GM19043 (cell line): ENCODE data around the gene ADAMTS20.

Experiments used
- ATAC-seq: cut with Tn5 transposase; IDR thresholded peaks from one replicate; pipeline ENCODE4 v1.9.1; 2021; ENCODE audit warnings: low read depth; ENCODE audit not compliant: unreplicated experiment

The ADAMTS20 gene

DNA sequence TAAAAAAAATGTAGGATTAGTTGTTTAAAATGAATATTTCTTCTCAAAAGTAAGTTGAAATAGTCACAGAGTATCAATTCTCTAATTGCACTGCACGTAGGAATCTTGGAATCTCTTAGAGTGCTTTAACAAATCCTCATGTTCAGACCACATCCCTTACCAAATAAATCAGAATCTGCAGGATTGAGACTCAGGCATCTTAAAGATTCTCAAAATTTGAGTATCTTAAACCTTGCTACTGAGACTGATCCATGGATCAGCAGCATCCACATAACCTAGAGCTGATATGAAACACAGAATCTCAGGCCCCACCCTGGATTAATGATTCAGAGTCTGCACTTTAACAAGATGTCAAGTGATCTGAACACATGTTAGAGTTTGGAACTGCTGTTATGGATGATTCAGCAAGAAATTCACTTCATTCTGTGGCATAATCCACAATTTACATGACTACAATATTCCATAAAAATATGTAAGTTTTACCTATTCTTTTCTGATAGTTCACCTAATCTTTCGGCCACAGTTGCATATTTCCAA, 58.7 kb downstream of the ADAMTS20 start:
- no peak for ATAC-seq

DNA sequence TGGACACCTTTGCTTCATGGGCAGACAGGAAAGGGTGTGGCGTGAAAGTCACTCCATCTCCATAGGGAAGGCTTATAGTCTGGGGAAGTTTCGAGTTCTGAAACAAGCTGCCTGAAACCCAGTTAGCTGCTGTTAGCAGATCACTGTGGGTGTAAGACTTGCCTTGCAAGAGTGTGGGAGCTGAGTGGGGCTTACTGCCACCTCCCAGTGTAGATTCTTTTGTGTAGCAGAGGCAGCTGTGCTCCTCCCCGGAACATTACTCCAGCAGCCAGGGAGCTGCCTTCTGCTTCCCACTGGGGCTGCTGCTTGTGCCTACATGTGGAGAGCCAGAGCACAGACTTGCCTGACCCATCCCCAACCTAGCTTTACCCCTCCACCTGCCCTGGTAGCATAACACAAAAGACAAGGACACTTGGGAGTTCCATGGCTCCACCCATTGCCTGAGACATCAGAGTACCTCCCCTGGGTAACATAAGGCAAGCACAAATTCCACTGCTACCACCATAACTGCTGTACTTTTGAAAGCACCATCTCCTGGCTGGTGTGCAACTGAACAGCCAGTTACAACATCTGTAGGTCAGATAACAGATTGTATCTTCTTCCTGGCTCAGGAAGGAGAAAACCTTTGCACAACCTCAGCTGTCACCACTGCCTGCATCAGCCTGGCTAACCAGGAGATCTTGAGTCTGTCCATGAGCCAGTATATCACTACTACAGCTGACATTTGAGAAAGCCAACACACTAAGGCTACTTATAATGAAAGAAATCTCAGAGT, 69.5 kb downstream of the ADAMTS20 start:
- no peak for ATAC-seq

- ATAC-seq, result no peak
Measured at GRCh38 chr12:43480591-43480990, 71.4 kb downstream of the ADAMTS20 start.

DNA sequence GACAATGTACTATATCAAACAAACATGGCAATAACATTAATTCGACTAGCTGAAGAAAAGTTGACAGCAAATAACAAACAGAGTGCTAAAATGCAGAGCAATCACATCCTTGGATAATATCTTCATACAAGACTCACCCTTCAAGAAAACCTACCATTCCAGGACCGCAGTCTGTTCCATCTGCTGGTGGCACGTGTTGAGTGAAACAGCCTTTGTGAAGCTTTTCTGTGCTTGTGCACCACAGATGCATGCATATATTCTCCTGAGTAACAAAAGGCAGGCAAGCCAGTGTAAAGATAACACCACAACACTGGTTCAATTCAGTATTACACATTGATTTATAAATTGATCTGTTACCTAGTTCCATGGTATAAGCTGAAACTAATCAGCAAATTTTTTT, 89.3 kb downstream of the ADAMTS20 start:
- no peak for ATAC-seq

DNA sequence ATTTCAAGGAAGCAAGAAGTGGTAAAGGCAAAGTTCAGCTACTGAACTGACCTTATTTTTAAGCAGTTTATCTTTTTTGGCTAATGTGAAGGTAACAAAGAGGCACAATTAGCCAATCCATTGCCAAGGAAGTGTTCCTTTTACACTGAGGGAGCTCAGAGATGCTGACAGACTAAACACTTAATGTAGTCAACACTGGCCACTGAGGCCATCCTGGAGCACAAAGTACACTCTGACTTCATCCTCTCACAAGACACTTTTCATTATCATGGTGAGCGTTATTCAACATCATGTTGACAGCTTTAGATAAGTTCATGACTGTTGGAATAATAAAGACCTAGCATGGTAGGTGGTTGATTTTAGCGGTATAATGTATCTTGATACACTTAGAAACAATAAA, 89.9 kb downstream of the ADAMTS20 start:
- ATAC-seq, result no peak

GRCh38 chr12:43459285-43459684, 92.7 kb downstream of the ADAMTS20 start:
- ATAC-seq, result no peak

- no peak for ATAC-seq
Measured at GRCh38 chr12:43453761-43454160, 98.2 kb downstream of the ADAMTS20 start.

- no peak for ATAC-seq
Measured at GRCh38 chr12:43444940-43445564, 107.0 kb downstream of the ADAMTS20 start.

DNA sequence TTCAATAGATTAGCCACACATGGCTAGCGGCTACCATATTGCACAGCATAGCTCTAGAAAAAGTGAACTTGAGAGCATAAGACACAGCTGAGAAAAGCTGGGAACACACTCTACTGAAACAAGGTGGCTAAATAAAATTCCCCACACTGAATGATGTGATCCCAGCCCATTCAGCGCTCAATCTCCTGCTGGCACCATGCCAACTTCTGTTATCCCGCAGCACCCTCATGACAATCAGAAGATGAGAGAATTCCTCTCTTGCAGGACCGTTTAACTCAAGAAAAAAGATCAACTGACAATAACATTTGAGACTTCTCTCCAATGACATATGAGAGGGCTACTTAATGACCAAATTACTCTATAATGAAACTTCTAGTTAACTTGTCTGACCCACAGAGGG, 115.4 kb downstream of the ADAMTS20 start:
- no peak for ATAC-seq

DNA sequence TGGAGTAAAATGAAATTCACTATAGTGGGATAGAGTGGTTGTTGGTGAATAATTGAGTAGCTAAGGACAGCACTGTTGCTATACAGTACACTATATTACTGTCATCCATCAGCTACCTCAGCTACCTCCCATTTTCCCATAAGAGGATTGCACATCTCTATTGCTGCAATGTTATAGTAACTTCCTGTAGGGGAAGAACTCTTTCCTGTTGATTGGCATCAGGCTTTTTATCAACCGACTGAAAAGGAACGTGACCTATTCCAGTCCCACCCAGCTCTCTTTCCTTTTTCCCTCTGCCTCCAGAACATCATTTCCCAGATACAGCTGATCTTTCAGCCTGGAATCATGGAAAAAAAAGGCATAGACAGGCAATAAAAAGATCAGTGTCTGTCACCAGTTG, 117.4 kb downstream of the ADAMTS20 start:
- ATAC-seq, result no peak

DNA sequence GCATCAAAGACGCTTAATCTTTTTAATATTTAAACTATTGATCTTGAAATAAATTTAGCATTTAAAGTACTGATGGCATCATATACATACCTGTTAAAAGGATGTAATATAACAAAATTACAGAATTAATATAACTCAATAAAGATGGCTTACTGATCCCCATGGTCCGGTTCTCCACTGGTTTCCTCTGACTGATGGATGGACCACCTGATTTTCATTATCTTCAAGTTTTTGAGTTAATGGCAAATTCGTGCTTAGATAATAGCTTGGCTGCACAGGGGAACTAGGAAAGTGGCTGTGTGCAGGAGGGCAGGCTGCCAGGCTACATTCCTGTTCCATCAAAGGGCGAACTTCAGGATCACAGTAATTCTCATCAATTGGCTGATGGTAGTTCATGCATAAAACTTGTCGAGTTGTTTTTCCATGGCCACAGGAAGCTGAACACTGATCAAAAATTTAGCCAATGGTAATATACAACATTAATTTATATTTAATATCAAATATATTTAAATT, 123.9 kb downstream of the ADAMTS20 start:
- no peak for ATAC-seq

DNA sequence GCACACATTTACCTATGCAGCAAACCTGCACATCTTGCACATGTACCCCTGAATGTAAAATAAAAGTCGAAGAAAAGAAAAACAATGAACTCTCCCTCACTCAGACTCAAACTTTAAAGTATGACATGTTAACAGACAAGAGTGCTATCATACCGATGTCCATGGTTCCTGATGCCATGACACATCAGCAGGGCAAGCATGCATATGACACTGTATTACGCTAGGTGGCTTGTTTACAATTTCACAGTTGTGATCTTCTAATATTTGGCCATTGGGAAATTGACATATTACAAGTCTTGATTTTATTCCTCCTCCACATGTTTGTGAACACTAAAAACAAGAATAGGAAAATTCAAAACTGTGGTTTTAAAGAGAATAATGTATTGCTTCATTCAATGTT, 126.6 kb downstream of the ADAMTS20 start:
- no peak for ATAC-seq

DNA sequence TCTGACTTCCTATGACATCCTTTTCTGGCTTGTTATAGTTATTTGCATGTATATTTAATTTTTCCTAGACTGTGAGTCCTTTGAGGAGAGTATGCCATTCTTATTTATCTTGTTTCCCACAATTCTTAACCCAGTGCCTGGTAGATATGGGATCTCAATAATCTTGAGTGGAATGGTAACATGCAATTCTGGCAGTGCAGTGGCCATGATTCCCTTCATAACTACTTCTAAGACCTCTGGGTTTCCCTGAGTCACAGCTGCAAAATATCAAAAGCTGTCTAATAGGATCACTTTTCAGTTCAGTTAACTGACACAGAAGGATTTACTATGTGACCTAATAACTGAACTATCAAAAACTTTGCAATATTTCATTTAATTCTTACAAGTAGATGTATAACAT, 135.0 kb downstream of the ADAMTS20 start:
- ATAC-seq, result no peak

GRCh38 chr12:43407816-43408645, 144.0 kb downstream of the ADAMTS20 start:
- ATAC-seq, result no peak

GRCh38 chr12:43406801-43407200, 145.2 kb downstream of the ADAMTS20 start:
- no peak for ATAC-seq

GRCh38 chr12:43402436-43402835, 149.6 kb downstream of the ADAMTS20 start:
- no peak for ATAC-seq

DNA sequence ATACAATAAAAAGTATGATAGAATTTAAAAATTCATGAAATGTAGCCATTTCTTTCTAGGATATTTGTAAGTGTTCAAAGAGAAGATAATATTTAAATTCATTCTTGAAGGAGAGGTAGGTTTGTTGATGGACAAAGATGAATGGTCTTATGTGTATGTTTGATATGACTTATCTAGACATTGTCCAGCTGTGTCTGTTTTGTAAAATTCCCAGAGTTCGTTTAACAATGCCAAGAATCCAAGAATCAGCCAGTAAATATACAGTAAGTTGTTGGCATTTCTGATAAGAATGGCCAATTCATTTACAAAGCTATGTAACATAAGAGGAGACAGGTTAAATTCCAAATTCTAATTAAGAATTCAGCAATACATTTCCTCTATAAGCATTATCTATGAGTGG, 150.9 kb downstream of the ADAMTS20 start:
- ATAC-seq, result no peak

DNA sequence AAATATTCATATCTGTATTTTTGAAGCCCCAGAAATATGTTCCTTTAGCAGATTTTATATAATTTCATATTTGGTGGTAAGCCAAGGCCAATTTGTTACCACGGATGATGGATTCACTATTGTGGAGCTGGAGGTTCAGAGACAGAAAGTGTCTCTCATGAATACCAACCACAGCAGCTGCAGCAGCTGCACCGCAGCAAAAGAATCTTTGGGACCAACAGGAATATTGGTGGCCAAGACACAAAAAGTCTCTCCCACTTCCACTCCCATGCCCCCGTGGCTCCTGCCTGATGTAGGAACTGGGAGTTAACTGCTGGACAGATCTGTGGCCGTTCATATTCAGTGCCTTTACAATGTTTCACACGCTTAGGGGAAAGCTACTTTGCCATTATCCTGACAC, 155.3 kb downstream of the ADAMTS20 start:
- ATAC-seq, result no peak

DNA sequence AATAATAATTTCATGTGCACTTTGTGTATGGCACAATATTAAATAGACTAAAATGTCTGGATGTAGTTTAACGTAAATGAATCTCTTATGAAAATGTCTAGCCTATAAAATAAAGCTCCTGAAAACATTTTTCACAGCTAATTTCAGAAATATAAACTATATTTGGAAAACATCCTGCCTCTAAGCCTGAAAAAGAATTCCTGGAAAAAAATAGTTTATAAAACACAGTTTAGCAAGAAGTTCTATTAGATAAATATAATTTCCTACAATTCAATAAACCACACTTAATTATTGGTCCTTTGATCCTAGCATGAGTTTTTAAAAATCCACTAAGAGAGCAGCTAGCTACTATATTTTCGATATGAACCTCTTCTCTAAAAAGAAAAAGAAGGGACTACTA, 159.9 kb downstream of the ADAMTS20 start:
- ATAC-seq, result no peak

DNA sequence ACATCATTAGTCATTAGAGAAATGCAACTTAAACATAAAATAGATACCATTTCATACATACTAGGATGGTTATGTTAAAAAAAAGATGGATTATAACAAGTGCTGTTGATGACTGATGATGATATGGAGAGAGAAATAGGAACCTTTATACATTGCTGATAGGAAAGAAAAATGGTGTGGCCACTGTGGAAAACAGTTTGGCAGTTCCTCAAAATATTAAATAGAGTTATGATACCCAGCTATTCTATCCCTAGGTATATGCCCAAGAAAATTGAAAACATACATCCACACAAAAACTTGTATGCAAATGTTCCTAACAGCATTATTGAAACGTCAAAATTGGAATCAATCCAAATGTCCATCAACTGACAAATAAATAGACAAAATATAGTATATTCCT, 170.1 kb downstream of the ADAMTS20 start:
- no peak for ATAC-seq

GRCh38 chr12:43378448-43378847, 173.6 kb downstream of the ADAMTS20 start:
- no peak for ATAC-seq
